Tibial nerve (tissue), 4 donors: ENCODE data around the gene RASL11A.

ENCODE experiments used
- EP300 ChIP-seq, 2 donors: sonication (generic); formaldehyde crosslinking; IDR thresholded peaks; one replicate each; pipeline ENCODE4 v1.6.1; 2017; ENCODE audit warnings: antibody characterized with exemption in 2 of 2, mild to moderate bottlenecking in 1 of 2
- POLR2A ChIP-seq, 2 donors: fragments of 450-650 bp; IDR thresholded peaks; one replicate each; pipeline ENCODE4 v1.6.1; 2017; ENCODE audit warnings: antibody characterized with exemption in 2 of 2, mild to moderate bottlenecking in 2 of 2, moderate library complexity in 2 of 2
- TF ChIP-seq, protein P1 (sequence below), 5 experiments: fragments of 200-600 bp in 3 of 5; fragments of 450-650 bp in 2 of 5; sonication (generic) in 3 of 5; IDR thresholded peaks; one replicate each; pipeline ENCODE4 v1.5.1; 2016 to 2019; ENCODE audit warnings: antibody characterized with exemption in 5 of 5, mild to moderate bottlenecking in 3 of 5, moderate library complexity in 2 of 5

DNA sequence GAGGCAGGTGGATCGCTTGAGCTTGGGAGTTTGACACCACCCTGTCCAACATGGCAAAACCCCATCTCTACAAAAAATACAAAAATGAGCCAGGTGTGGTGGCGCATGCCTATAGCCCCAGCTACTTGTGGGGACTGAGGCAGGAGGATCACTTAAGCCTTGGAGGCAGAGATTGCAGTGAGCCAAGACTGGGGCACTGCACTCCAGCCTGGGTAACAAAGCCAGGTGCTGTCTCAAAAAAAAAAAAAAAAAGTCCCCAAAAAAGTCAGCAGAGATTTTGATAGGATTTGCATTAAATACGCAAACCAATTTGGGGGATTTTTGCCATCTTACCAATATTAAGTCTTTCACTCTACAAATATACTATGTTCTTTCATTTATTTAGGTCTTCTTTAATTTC, 41.0 kb upstream of the RASL11A start:
- TF ChIP-seq, protein P1, sequence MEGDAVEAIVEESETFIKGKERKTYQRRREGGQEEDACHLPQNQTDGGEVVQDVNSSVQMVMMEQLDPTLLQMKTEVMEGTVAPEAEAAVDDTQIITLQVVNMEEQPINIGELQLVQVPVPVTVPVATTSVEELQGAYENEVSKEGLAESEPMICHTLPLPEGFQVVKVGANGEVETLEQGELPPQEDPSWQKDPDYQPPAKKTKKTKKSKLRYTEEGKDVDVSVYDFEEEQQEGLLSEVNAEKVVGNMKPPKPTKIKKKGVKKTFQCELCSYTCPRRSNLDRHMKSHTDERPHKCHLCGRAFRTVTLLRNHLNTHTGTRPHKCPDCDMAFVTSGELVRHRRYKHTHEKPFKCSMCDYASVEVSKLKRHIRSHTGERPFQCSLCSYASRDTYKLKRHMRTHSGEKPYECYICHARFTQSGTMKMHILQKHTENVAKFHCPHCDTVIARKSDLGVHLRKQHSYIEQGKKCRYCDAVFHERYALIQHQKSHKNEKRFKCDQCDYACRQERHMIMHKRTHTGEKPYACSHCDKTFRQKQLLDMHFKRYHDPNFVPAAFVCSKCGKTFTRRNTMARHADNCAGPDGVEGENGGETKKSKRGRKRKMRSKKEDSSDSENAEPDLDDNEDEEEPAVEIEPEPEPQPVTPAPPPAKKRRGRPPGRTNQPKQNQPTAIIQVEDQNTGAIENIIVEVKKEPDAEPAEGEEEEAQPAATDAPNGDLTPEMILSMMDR (IDR thresholded peaks at IDR 0.05) = no peak
- TF ChIP-seq POLR2A (IDR thresholded peaks at IDR 0.05) (no peak), EP300 (IDR thresholded peaks at IDR 0.05) (no peak)
